Measurements from ENCODE around the gene N4BP2L2. TPM values are rescaled to one million over a fixed set of nuclear protein-coding genes. Genes with fewer than 3 reads are reported as not detected.

N4BP2L2 gene
- total RNA-seq, 2 experiments from 2014 or later: 86.6 to 102 TPM

GRCh38 chr13:32455594-32455903 lies 83.0 kb downstream of the N4BP2L2 start:
- Mint-ChIP-seq H3K4me1 (ENCODE audit: low read depth) (peaks cover 4% of the 10 kb centered on the region), H3K27me3 (no peaks in the 10 kb centered on the region), H3K36me3 (peaks cover 45% of the 10 kb centered on the region), H3K9me3 (peaks cover 33% of the 10 kb centered on the region), H3K4me3 (no peak overlapping the region), H3K27ac (no peak overlapping the region)
- ChIA-PET CTCF (no interaction called here), POLR2A (no interaction called here)
- no peak for DNase-seq
- intact Hi-C loops (cut with micrococcal nuclease): loop anchor here (10.0 kb wide), 1 partner anchor 1089 kb away; no protein-coding TSS in a partner anchor

- H3K27me3 Mint-ChIP-seq: no peaks in the 10 kb centered on the region
- H3K4me1 Mint-ChIP-seq (ENCODE audit: low read depth): peaks cover 4% of the 10 kb centered on the region
- ChIA-PET POLR2A (no interaction called here), CTCF (no interaction called here)
- intact Hi-C loops (cut with micrococcal nuclease): loop anchor here (10.0 kb wide), 1 partner anchor 1090 kb away; no protein-coding TSS in a partner anchor
- H3K9me3 Mint-ChIP-seq: peaks cover 33% of the 10 kb centered on the region
- H3K36me3 Mint-ChIP-seq: peaks cover 43% of the 10 kb centered on the region
- no peak overlapping the region for H3K27ac Mint-ChIP-seq
- DNase-seq: no peak
- H3K4me3 Mint-ChIP-seq: no peak overlapping the region
Measured at GRCh38 chr13:32454886-32455593, 83.6 kb downstream of the N4BP2L2 start.

GRCh38 chr13:32453981-32454380 lies 84.6 kb downstream of the N4BP2L2 start:
- peaks cover 4% of the 10 kb centered on the region for H3K4me1 Mint-ChIP-seq (ENCODE audit: low read depth)
- H3K36me3 Mint-ChIP-seq: peaks cover 33% of the 10 kb centered on the region
- H3K27ac Mint-ChIP-seq: no peak overlapping the region

GRCh38 chr13:32448972-32449371 lies 89.6 kb downstream of the N4BP2L2 start:
- Mint-ChIP-seq H3K4me1 (ENCODE audit: low read depth) (peaks cover 17% of the 10 kb centered on the region), H3K4me3 (no peak overlapping the region), H3K9me3 (no peaks in the 10 kb centered on the region), H3K27me3 (no peaks in the 10 kb centered on the region), H3K36me3 (peaks cover 5% of the 10 kb centered on the region), H3K27ac (no peak overlapping the region)
- ChIA-PET CTCF (interaction anchor here (1.2 kb wide), 1 partner anchor 21 kb away, joined by 4 read pairs; the partner anchor contains the start of gene N4BP2L1), POLR2A (no interaction called here)
- no peak for DNase-seq
- intact Hi-C loops (cut with micrococcal nuclease): no loop called here

More at GRCh38 chr13:32453981-32454380, 84.6 kb downstream of the N4BP2L2 start:
- Mint-ChIP-seq H3K4me3 (no peak overlapping the region), H3K9me3 (peaks cover 27% of the 10 kb centered on the region), H3K27me3 (no peaks in the 10 kb centered on the region)
- ChIA-PET CTCF (no interaction called here), POLR2A (interaction anchor here (0.8 kb wide), 1 partner anchor 26 kb away, joined by 4 read pairs; the partner anchor contains the start of gene N4BP2L1)
- DNase-seq: no peak
- intact Hi-C loops (cut with micrococcal nuclease): loop anchor here (10.0 kb wide), 1 partner anchor 1091 kb away; no protein-coding TSS in a partner anchor

DNA sequence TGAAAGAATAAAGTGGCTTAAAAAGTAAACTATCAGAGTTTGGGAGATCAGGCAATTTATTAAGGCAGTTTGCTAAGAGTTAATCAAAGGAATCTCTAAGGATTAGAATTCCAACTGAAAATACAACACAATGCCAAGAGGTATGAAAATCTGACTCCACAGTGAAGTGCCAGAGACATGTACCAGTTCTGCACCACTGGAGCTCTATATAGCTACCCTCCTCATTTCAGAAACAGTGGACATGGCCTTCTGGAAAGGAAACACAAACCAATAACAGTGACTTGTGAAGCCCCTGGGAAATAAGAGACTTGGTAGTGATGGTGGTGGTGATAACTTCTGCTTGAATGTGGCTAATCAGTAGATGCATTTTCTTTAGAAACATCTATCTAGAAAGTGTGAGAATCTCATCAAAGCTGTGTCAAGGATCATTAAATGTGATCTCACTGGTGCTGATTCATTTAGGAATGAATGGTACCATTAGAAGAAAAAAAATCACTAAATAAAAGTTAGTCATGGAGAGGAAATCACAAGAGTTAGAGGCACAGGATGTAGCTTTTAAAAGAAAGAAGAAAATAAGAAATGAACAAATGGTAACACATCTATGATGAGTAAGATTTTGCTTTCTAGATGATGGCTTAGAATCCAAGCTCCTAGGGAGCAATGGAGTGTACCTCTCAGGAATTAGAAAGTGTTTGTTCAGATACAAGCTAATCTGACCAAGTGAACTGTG lies 90.5 kb downstream of the N4BP2L2 start:
- no peak for DNase-seq
- peaks cover 14% of the 10 kb centered on the region for H3K4me1 Mint-ChIP-seq (ENCODE audit: low read depth)
- ChIA-PET POLR2A (interaction anchor here (0.6 kb wide), 1 partner anchor 133 kb away, joined by 3 read pairs; the partner anchor contains the start of genes BRCA2 and ZAR1L), CTCF (interaction anchor here (0.9 to 1.3 kb wide), 3 partner anchors 20 to 138 kb away, joined by 3 to 4 read pairs (median 3); partner anchors contain the start of genes N4BP2L1 and PDS5B)
- peaks cover 5% of the 10 kb centered on the region for H3K36me3 Mint-ChIP-seq
- H3K27ac Mint-ChIP-seq: peak overlapping the region; percentile 40
- intact Hi-C loops (cut with micrococcal nuclease): no loop called here
- no peak overlapping the region for H3K4me3 Mint-ChIP-seq
- no peaks in the 10 kb centered on the region for H3K9me3 Mint-ChIP-seq
- no peaks in the 10 kb centered on the region for H3K27me3 Mint-ChIP-seq

DNA sequence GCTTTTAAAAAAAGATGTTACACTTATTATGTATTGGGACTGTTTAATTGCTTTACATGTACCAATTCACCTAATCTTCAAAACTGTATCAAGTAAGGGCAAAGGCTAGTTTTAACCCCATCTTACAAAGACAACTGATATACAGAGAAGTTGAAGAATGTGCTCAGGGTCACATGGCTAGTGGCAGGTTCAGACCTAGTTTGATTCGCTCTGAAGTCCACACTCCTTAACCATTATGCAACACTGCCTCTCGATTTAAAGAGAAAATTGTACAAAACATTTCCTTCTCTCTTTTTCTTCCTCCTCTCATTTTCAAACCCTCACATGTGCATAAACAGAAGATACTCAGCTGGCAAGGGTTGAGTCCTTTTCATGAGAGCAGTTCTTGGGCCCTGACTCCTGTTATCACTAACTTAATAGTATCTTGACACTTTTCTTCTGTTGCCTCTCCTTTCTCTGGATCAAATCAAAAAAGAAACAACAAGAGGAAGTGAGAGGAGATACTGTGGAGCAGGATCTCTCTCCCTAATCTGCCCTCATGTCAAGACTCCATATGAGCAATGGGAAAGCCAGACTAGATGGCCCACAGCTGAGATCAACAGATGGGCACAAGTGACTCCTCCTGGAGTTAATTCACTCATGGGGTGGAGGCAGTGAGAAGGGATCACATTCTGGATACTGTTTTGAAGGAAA lies 91.7 kb downstream of the N4BP2L2 start:
- Mint-ChIP-seq H3K27me3 (no peaks in the 10 kb centered on the region), H3K4me3 (no peak overlapping the region), H3K9me3 (no peaks in the 10 kb centered on the region), H3K27ac (no peak overlapping the region), H3K4me1 (ENCODE audit: low read depth) (peaks cover 17% of the 10 kb centered on the region), H3K36me3 (peaks cover 1% of the 10 kb centered on the region)
- ChIA-PET POLR2A (no interaction called here), CTCF (no interaction called here)
- intact Hi-C loops (cut with micrococcal nuclease): no loop called here
- no peak for DNase-seq

DNA sequence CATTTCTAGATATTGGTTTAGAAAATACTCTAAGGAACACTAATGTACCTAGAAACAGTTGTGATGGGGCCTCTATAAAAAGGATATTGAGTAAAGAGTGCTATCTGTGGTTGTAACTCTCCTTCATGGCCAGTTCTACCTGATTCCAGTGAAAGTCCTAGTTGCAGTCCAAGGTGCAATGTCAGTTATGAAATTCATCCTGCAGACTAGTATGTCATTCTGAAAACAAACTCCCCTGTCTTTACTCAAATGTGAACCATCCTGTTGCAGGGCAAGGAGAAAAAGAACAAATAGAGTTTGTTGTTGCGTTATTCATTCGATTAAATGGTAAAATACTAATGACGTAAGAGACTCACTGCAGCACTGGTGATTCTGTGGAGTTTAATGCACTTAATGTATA lies 92.4 kb downstream of the N4BP2L2 start:
- Mint-ChIP-seq H3K9me3 (no peaks in the 10 kb centered on the region), H3K27ac (no peak overlapping the region), H3K36me3 (peaks cover 1% of the 10 kb centered on the region), H3K27me3 (no peaks in the 10 kb centered on the region), H3K4me3 (no peak overlapping the region), H3K4me1 (ENCODE audit: low read depth) (peaks cover 17% of the 10 kb centered on the region)
- POLR2A ChIA-PET: no interaction called here
- intact Hi-C loops (cut with micrococcal nuclease): no loop called here
- DNase-seq: no peak
- CTCF ChIA-PET: interaction anchor here (0.9 kb wide), 1 partner anchor 18 kb away, joined by 3 read pairs; the partner anchor contains the start of gene N4BP2L1

- H3K36me3 Mint-ChIP-seq: no peaks in the 10 kb centered on the region
- POLR2A ChIA-PET: no interaction called here
Measured at GRCh38 chr13:32445461-32445860, 93.1 kb downstream of the N4BP2L2 start.

GRCh38 chr13:32443111-32443510 lies 95.5 kb downstream of the N4BP2L2 start:
- CTCF ChIA-PET: interaction anchor here (1.1 to 1.5 kb wide), 3 partner anchors 62 to 533 kb away, joined by 3 to 4 read pairs (median 4); no protein-coding TSS in a partner anchor
- POLR2A ChIA-PET: no interaction called here
- Mint-ChIP-seq H3K27ac (no peak overlapping the region), H3K27me3 (no peaks in the 10 kb centered on the region), H3K36me3 (no peaks in the 10 kb centered on the region), H3K4me1 (ENCODE audit: low read depth) (peaks cover 9% of the 10 kb centered on the region), H3K4me3 (no peak overlapping the region), H3K9me3 (no peaks in the 10 kb centered on the region)
- peak; percentile 51 for DNase-seq
- intact Hi-C loops (cut with micrococcal nuclease): loop anchor here (1.0 to 2.0 kb wide), 2 partner anchors 62 to 174 kb away; no protein-coding TSS in a partner anchor

More at GRCh38 chr13:32445461-32445860, 93.1 kb downstream of the N4BP2L2 start:
- CTCF ChIA-PET: interaction anchor here (0.9 kb wide), 1 partner anchor 17 kb away, joined by 3 read pairs; the partner anchor contains the start of gene N4BP2L1
- no peak overlapping the region for H3K4me3 Mint-ChIP-seq
- no peak overlapping the region for H3K27ac Mint-ChIP-seq
- no peak for DNase-seq
- no peaks in the 10 kb centered on the region for H3K9me3 Mint-ChIP-seq
- no peaks in the 10 kb centered on the region for H3K27me3 Mint-ChIP-seq
- H3K4me1 Mint-ChIP-seq (ENCODE audit: low read depth): peaks cover 17% of the 10 kb centered on the region
- intact Hi-C loops (cut with micrococcal nuclease): no loop called here

DNA sequence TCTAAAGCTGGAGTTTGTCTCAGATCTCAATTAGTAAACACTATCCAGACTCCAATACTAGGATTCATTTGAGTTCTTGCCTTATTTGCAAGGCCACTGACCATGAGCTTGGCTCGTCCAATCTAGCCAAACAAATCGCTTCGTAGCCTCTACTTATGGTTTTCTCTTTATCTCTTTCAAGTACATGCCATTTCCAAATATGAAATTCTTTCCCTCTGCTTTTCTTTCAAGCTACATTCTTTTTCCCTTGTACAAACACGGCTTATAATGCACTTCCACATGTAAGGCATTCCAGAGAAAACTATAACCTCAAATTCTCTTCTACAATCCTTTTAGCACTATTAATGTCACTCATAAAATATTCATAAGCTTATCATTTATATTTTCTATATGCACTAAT lies 99.7 kb downstream of the N4BP2L2 start:
- POLR2A ChIA-PET: no interaction called here
- Mint-ChIP-seq H3K27ac (no peak overlapping the region), H3K9me3 (no peaks in the 10 kb centered on the region), H3K36me3 (peaks cover 3% of the 10 kb centered on the region), H3K4me1 (ENCODE audit: low read depth) (peaks cover 4% of the 10 kb centered on the region), H3K27me3 (no peaks in the 10 kb centered on the region), H3K4me3 (no peak overlapping the region)
- DNase-seq: no peak
- CTCF ChIA-PET: interaction anchor here (1.3 to 1.6 kb wide), 4 partner anchors 10 to 142 kb away, joined by 3 to 6 read pairs (median 4); no protein-coding TSS in a partner anchor
- intact Hi-C loops (cut with micrococcal nuclease): no loop called here

DNA sequence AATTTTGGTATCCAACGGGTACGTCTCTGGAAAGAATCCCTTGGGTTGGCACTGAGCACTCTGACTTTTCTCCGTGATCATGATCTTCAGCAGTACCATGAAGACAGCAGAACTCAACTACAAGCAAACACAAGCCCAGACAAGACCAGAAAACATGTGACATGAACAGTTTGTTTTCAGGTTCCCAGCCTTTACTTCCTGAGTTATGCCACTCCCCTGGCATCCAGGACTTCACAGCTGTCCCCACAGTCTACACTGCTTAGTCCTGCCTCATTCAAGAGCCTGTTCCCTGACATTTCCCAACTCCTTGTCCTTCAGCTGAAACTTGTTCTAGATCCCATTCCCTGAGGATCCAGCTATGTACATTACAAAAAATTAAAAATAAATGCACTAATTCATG lies 105.7 kb downstream of the N4BP2L2 start:
- intact Hi-C loops (cut with micrococcal nuclease): no loop called here

GRCh38 chr13:32431361-32431760 lies 107.2 kb downstream of the N4BP2L2 start:
- H3K4me1 Mint-ChIP-seq (ENCODE audit: low read depth): peaks cover 14% of the 10 kb centered on the region
- no peaks in the 10 kb centered on the region for H3K9me3 Mint-ChIP-seq
- no peak for DNase-seq
- ChIA-PET CTCF (no interaction called here), POLR2A (no interaction called here)
- intact Hi-C loops (cut with micrococcal nuclease): no loop called here
- H3K4me3 Mint-ChIP-seq: no peak overlapping the region
- H3K36me3 Mint-ChIP-seq: peaks cover 7% of the 10 kb centered on the region
- no peak overlapping the region for H3K27ac Mint-ChIP-seq
- no peaks in the 10 kb centered on the region for H3K27me3 Mint-ChIP-seq

More for the DNA sequence above, 105.7 kb downstream of the N4BP2L2 start:
- Mint-ChIP-seq H3K9me3 (no peaks in the 10 kb centered on the region), H3K4me1 (ENCODE audit: low read depth) (peaks cover 14% of the 10 kb centered on the region), H3K36me3 (peaks cover 3% of the 10 kb centered on the region), H3K27me3 (no peaks in the 10 kb centered on the region), H3K4me3 (no peak overlapping the region), H3K27ac (no peak overlapping the region)
- ChIA-PET CTCF (no interaction called here), POLR2A (no interaction called here)
- no peak for DNase-seq
